GM12801 (cell line): ENCODE data around the gene HMX1.

ENCODE experiments used
- TF ChIP-seq, protein P1 (sequence below): IDR thresholded peaks from one replicate; pipeline ENCODE4 v1.5.1; 2011; ENCODE audit warnings: control low read depth; ENCODE audit not compliant: insufficient read length; ENCODE audit errors: extremely low read depth

Gene HMX1

DNA sequence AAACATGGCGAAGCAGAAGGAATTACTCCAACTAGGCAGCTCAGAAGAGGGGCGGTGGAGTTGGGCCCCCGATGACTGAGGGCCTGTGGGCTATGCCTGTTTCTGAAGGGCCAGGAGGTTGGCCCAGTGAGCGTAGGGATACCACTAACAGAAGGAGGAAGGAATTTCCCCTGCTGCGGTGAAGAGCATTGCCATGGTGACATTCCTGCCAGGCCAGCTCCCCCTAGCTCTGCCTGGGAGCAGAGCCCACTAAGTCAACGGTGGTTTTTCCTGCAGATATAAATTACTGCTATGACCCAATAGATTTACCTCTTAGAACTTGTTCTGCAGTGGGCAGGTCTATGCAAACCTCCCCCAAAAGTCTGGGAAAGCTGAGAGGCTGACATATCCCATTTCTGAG, 28.9 kb upstream of the HMX1 start:
- TF ChIP-seq, protein P1, sequence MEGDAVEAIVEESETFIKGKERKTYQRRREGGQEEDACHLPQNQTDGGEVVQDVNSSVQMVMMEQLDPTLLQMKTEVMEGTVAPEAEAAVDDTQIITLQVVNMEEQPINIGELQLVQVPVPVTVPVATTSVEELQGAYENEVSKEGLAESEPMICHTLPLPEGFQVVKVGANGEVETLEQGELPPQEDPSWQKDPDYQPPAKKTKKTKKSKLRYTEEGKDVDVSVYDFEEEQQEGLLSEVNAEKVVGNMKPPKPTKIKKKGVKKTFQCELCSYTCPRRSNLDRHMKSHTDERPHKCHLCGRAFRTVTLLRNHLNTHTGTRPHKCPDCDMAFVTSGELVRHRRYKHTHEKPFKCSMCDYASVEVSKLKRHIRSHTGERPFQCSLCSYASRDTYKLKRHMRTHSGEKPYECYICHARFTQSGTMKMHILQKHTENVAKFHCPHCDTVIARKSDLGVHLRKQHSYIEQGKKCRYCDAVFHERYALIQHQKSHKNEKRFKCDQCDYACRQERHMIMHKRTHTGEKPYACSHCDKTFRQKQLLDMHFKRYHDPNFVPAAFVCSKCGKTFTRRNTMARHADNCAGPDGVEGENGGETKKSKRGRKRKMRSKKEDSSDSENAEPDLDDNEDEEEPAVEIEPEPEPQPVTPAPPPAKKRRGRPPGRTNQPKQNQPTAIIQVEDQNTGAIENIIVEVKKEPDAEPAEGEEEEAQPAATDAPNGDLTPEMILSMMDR, result no peak

DNA sequence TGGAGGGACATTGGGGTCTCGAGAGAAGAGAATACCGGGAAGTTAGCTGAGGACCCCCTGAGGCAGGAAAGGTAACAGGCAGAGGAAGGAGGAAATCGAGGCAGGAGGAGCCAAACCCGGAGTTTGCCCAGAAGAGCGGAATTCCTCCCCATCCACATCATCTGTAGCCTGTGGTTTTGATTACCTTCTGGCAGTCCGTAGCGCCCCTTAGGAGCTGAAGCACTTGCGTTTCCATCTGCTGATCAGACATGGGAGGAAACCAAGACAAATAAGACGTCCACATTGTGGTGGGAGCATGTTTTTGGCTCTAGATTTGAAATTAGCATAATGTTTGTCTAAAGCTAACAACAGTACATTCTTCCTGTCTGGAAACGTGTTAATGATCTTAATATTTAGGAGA, 26.8 kb upstream of the HMX1 start:
- TF ChIP-seq, protein P1, result no peak

DNA sequence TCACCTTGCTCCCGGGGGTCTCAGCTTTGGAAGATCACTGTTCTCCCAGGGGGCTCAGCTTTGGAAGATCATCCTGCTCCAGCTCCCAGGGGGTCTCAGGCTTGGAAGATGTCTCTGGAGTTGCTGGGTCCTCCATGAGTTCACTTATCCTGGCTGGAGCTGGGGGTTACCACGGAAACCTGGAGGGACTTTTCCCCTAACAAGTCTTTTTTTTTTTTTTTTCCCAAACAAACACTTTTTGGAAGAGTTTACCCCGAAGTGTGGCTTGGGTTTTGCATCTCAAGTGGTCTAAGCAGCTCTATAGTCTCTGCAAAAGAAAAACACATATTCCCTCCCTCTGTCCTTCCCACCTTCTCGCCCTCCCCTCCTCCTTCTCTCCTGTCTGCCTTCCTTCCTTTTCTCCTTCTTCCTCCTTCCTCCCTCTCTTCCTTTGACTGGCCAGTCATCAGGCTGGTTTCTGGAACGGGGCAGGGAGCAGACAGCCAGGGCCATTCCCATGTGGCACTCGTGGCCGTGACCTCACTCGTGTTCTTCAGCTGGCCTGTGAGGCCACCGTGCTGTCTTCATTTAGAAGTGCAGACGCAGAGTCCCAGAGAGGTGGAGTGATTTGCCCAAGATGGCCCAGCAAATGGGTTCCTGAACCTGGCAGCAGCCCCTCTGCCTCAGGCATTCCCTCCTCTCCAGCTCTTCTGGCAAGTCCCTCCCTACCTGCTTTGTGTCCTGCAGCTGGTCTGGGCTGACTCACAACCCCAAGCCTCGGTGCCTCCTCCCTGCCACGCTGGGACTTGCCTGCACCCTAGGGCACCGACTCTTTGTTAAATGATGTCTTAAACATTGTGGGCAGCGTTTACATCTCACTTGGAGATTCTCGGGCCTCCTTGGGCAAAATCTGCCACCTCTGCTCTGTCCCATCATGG, 25.9 kb upstream of the HMX1 start:
- TF ChIP-seq, protein P1, result no peak

DNA sequence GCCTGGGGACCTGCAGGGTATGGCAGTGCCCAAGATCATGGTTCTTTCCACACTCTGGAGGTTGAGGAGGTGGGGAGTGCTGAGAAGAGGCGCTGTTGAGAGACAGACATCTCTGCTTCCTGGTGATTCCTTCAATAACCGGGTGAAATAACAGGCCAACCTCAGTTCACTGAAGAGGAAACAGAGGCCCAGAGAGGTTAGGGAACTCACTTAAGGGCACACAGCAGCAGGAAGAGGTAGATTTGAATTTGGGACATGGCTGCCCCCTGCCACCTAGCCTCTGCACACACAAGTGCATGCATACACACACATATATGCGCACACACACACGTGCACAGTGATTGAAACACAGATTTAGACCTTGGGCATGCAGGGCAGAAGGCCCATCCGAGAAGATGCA, 24.9 kb upstream of the HMX1 start:
- TF ChIP-seq, protein P1, result no peak

DNA sequence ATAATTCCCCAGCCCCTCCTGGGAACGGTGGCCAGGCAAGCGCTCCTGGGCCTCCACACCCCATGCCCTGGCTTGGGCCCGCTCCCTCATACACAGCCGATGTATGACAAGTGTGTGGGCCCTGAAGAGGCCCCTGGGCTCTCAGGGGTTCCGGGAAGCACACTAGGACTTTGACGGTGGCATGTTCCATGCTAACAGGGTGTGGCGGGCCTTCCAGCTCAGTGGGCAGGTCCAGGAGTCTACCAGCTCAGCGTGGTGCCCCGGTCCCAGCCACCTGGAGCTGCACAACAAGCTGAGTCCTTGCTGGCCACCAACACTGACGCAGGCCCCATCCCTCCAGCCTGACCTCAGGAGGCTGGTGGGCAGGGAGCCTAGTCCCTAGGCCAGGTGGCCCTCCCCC, 24.4 kb upstream of the HMX1 start:
- TF ChIP-seq, protein P1, result no peak

DNA sequence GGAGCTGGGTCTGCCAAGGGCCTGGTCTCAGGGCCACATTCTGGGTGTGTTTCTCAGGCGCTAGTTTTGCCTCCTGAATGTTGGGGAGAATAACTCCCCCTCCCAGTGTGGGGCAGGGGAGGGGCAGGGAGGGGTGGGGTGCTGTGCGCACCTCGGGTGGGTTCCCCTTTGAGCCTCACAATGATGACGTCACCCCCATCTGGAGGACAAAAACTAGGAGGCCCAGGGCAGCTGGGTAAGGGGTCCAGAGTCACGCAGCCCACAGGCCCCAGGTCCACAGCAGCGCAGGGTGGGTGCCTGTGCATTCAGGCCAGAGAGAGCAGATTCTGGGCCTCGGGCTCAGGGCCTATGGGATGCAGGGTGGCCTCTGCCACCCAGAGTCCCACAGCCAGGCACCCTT, 23.7 kb upstream of the HMX1 start:
- TF ChIP-seq, protein P1, result no peak

DNA sequence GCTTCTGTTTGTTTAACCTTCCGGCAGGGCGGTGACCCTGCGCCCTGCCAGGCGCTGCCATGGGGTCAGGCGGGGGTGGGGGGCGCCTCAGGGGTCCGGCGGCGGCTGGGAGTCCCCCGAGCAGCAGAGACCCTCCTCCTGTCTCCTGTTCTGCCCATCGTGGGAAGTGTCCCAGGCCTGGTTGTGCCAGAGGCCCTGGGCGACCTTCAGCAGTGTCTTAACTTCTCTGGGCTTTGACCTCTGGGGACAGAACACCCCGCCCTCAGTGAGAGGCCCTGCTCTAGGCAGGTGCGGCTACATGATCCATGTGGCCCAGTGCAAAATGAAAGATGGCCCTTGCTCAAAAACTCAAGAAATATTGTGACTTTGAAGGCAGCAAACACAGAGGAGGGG, 22.8 kb upstream of the HMX1 start:
- TF ChIP-seq, protein P1, result no peak
